Measurements from ENCODE around the gene PPP2R2C.

The PPP2R2C gene

GRCh38 chr4:6449746-6450369 lies 22.6 kb downstream of the PPP2R2C start:
- DNase-seq (ENCODE audit: extremely low read depth in 1 of 2, low read depth in 1 of 2): no peak

GRCh38 chr4:6449335-6449734 lies 23.1 kb downstream of the PPP2R2C start:
- no peak for DNase-seq (ENCODE audit: extremely low read depth in 1 of 2, low read depth in 1 of 2)

- DNase-seq (ENCODE audit: extremely low read depth in 1 of 2, low read depth in 1 of 2): no peak
Measured at GRCh38 chr4:6448476-6449170, 23.8 kb downstream of the PPP2R2C start.

DNA sequence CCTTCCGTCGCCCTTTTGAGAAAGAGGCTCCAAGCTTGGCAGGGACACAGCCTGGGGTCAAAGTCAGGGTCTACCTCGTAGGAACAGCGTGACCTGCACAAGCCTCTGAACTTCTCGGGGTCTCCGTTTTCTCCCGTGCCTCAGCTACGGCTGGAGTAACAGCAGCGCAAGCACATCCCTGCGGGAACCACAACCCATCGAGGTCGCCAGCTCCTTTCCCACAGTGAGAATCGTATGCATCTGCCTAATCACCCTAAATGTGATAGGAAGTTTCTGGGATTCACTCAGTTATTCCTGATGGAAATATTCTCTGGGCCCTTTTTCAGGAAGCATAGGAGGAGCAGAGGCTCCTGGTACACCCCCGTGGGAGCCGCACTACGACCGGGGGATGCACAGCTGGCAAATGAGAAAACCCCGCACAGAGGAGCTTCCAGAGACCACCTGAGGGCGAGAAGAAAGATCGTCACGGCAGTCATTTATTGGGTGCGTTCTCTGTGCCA lies 24.7 kb downstream of the PPP2R2C start:
- no peak for DNase-seq (ENCODE audit: extremely low read depth in 1 of 2, low read depth in 1 of 2)

- DNase-seq (ENCODE audit: extremely low read depth in 1 of 2, low read depth in 1 of 2): no peak
Measured at GRCh38 chr4:6446538-6447451, 25.6 kb downstream of the PPP2R2C start.

DNA sequence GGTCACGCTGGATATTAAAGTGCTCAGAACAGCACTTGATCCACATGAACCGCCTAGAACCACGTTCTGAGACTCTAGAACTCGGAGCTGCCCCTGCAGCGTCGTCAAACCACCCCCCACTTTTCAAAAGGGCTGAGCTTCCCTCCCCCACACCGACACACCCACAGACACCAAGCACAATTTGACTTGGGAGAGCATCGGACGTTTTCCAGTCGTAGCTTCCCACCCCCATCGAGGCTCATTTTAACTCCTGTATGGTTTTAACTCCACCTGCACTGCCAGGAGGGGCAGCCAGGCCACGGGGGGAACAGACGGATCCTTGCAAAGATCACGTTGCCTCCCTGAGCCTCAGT lies 26.3 kb downstream of the PPP2R2C start:
- DNase-seq (ENCODE audit: extremely low read depth in 1 of 2, low read depth in 1 of 2): no peak

DNA sequence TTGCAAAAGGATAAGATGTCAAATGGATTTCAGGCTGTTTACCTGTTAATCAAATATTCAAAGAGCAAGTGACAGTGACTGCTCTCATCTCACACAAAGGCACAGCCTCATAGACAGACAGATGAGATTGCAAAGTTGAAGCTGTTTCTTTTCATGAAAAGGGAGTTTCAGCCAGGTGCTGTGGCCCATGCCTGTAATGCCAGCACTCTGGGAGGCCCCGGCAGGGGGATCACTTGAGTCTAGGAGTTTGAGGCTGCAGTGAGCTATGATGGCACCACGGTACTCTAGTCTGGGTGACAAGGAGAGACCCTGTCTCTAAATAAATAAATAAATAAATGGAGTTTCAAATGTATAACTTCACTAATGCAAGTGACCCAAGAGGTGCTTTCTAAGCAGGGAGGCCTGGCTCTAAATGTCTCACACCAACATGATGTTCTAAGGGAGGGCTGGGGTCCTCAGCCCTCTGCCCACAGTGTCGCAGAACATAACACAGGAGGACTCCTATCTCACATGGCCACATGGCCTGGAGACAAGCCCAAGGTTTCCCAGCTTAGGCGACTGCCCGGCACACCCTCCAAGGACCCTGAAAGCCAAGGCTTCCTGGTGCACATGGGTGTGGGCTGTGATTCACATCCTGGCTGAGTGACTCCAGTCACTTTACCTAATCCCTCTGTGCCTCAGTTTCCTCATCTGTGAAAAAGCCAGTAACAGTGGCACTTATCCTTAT lies 26.8 kb downstream of the PPP2R2C start:
- DNase-seq (ENCODE audit: extremely low read depth in 1 of 2, low read depth in 1 of 2): no peak

DNA sequence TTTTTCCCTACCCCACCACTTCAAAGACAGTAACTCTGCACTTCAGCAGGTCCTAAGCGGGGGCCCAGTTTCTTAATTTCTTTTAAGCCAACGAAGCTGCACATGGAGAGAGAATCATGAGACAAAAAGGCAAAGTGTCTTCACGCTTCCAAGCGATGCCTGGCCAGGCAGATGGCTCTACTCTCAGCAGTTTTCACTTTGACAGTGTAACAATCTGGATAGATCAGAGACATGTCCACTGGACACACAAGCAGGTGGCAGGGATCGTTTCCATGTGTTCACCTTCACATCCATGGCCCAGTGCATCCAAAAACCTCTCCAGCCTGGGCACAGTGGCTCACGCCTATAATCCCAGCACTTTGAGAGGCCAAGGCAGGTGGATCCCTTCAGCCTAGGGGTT lies 27.8 kb downstream of the PPP2R2C start:
- no peak for DNase-seq (ENCODE audit: extremely low read depth in 1 of 2, low read depth in 1 of 2)

DNA sequence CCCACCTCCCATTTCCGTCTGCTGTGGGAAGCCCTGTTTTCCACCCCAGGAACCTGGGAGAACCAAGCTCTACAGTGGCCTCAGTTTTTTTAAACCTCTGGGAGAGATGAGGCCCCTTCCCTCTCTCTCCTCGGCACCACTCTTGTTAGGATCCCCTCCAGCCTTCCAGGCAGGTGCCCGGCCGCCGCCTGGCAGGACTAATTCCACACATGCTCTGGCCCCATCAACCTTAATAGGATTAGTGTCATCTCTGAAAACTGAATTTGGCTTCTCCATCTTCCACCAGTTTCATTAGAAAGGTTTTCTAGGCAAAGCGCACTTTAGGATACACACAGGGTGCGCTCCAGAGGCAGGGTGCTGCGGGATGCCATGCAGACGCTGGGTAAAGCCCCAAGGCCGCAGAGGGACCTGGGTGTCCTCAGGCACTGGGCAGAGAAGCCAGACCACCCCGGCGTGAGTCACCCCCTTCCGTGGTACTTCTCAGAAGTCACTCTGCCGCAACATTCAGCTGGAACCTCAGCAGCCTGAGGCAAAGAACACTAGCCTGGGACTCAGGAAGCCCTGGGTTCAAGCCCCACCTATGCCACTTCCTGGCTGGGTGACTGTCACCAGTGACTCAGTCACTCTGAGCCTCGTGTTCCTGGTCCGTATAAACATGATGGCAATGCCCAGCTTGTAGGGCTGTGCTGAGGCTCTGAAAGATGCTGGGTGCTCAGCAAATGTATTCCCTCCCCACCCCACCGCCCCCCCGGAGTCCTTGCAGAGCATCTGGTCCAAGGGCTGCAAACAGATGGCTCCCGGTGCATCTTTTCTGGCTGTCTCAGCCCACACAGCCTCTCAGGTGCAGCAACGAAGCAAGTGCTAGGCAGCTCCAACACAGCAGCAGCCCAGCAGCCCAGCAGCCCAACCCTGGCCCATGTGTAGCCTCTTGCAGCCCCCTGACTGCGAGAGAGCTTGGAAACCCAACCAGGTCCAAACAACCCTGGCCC lies 29.1 kb downstream of the PPP2R2C start:
- DNase-seq (ENCODE audit: extremely low read depth in 1 of 2, low read depth in 1 of 2): no peak

GRCh38 chr4:6442555-6442954 lies 29.9 kb downstream of the PPP2R2C start:
- no peak for DNase-seq (ENCODE audit: extremely low read depth in 1 of 2, low read depth in 1 of 2)

DNA sequence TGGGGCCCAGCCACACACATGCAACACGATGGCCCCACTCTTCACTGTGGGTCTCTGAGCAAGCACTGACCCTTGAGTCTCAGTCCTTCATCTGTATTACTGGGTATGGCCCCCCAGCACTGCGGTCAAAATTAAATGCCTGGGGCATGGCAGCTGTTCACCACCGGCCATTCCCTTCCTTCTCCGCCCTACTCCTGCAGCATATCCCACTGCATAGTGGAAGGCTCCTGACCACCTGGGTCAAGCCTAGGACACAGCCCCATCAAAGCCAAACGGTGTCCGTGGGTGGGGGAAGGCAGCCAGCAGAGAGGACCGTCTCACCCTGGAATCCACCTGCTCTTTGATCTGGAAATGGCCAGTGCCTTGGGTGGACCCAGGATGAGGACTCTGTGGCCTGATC lies 30.7 kb downstream of the PPP2R2C start:
- no peak for DNase-seq (ENCODE audit: extremely low read depth in 1 of 2, low read depth in 1 of 2)

- DNase-seq (ENCODE audit: extremely low read depth in 1 of 2, low read depth in 1 of 2): no peak
Measured at GRCh38 chr4:6441202-6441582, 31.2 kb downstream of the PPP2R2C start.

DNA sequence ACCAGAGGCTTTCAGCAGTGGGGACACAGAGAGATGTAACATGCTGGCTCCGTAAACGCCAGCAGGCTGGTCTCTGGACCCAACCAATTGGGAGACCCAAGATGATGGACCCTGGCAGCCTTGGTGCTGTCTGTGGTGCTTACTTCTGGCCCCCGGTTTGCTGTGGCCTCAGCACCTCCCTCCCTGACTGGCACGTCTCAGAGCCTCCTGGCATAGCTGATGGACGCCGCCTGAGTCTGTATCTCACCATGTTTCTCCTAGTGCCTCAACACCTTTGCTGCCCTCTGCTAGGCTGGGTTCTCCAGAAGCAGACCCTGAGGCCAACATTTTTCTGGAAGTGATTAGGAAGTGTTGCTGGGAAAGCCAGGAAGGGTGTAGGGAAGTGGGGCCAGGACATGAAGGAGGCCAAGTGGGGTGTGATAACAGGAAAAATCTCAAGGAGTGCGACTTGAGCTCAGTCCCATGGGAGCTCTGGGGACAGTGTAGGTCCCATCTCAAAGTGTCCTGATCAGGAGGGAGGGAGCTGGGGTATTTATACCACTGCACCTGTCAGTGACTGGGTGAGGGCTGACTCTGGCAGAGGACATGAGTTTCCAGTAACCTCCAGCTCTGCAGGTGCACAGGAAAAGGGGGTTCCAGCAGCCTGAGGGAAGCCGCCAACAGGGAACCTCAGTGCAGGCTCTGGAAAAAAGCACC lies 31.8 kb downstream of the PPP2R2C start:
- no peak for DNase-seq (ENCODE audit: extremely low read depth in 1 of 2, low read depth in 1 of 2)

DNA sequence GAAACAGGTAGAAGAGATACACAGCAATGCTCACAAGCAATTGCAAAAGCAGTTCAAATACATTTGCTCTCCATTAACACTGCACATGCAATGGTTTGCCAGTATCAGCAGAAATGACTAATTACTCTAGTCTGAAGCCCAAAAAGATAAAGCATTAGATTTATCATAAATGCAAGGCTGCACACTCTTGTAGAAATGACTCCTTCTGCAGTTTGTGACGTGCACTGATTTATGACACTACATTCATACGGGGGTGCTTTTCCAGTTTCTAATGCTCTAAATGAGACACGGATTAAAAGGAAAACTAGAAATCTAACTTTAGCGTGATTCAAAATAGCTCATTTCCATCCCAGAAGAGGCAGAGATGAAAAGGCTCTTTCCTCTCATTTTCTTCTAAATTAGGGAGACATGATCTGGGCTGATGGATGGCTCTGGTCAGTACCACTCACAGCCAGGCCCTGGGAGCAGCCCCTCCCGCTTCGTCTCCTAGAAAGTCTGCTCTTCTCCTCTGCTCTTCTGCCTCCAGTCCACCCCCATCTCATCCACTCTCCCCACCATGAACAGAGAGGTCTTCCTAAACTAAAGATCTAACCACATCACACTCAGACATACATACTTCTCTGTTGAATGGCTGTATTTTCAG lies 33.2 kb downstream of the PPP2R2C start:
- no peak for DNase-seq (ENCODE audit: extremely low read depth in 1 of 2, low read depth in 1 of 2)

DNA sequence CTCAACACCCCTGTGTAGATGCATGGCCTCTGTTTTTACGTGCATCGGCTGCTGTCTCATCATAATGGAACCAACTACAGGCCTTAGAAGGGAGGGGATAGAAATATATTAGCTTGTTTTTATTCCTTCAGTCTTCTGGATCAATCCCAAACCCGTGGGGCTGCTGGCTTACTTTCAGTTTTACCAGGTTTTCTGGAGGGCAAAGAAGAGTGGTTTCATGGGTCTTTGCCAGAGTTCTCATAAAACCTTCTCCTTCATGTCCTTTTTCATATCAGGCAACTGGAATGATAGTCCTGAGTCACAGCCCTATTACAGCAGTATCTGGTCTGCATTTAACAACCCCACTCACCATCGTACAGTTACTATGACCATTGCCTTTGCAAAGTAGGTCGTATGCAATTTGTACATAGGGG lies 34.6 kb downstream of the PPP2R2C start:
- no peak for DNase-seq (ENCODE audit: extremely low read depth in 1 of 2, low read depth in 1 of 2)

DNA sequence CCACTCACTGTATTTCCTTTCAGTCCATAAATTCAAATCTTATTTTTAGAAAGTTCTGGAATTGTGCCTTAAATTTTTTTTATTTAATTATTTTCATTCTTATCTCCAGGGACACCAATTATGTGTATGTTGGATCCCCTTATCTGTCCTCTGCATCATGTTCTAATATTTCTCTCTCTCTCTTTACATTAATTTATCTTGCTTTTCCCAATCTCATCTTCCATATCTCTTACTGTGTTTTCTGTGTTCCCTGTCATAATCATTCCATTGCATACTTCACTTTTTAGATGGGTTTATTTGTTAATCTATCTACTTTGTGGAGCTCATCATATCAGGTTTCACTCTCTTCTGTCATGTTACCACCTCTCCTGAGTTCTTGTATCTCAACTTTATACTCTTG lies 37.4 kb downstream of the PPP2R2C start:
- no peak for DNase-seq (ENCODE audit: extremely low read depth in 1 of 2, low read depth in 1 of 2)

GRCh38 chr4:6430927-6431326 lies 41.5 kb downstream of the PPP2R2C start:
- DNase-seq (ENCODE audit: extremely low read depth in 1 of 2, low read depth in 1 of 2): no peak

DNA sequence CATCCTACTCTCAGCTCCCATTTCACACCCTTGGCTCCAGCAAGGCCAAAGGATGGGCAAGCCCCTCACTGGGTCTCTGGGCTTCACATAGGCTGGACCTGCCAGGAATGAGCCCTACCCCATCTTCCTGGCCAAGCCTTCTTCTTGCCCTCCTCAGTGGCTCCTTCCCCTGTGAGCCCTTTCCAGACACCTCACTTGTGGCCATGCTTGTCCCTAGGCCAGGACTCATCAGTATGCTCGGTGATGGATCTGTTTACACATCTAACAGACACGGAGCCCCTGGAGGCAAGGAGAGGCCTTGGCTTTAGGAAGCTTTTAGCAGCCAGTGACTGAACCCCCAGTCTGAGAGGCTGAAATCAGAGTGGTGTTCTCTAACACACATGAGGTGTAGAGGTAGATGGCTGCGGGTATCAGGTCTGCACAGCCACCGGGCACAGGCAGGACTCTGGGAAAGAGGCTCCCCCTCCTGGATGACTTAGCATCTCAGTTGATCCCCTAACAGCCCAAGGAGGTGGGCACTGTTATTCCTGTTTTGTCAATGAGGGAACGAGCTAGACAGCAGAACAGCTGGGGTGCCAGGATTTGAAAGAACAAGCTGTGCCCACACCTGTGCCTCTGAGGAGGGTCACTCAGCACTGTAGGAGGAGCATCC lies 44.8 kb downstream of the PPP2R2C start:
- no peak for DNase-seq (ENCODE audit: extremely low read depth in 1 of 2, low read depth in 1 of 2)
